GM19193 (cell line): Measurements from ENCODE around the gene ESPNL.

ENCODE experiments used
- POLR2A ChIP-seq: IDR thresholded peaks from 4 replicates; pipeline ENCODE4 v1.6.1; 2011; ENCODE audit not compliant: insufficient read depth, insufficient read length; ENCODE audit errors: extremely low read depth

The ESPNL gene

GRCh38 chr2:238158018-238158508 is 57.9 kb downstream of the ESPNL start:
- TF ChIP-seq POLR2A: no peak

- TF ChIP-seq POLR2A: no peak
These were observed 58.5 kb downstream of the ESPNL start, which contains the start of gene ERFE for GRCh38 chr2:238158509-238159070. Gene ERFE, plus strand, starts transcription at chr2:238158970. Its CDS starts 38 bp downstream, at chr2:238159008.

- TF ChIP-seq POLR2A: no peak
These were observed 59.0 kb downstream of the ESPNL start for GRCh38 chr2:238159071-238159539.

- no peak for TF ChIP-seq POLR2A
These were observed 59.6 kb downstream of the ESPNL start for GRCh38 chr2:238159661-238160205.

- no peak for TF ChIP-seq POLR2A
These were observed 60.3 kb downstream of the ESPNL start for GRCh38 chr2:238160206-238161129.

- no peak for TF ChIP-seq POLR2A
These were observed 61.3 kb downstream of the ESPNL start for GRCh38 chr2:238161291-238162051.

- no peak for TF ChIP-seq POLR2A
These were observed 62.2 kb downstream of the ESPNL start for GRCh38 chr2:238162251-238162845.

- no peak for TF ChIP-seq POLR2A
These were observed 62.8 kb downstream of the ESPNL start for GRCh38 chr2:238162846-238163441.

- no peak for TF ChIP-seq POLR2A
These were observed 63.5 kb downstream of the ESPNL start for GRCh38 chr2:238163481-238164198.

GRCh38 chr2:238164906-238165287 is 64.8 kb downstream of the ESPNL start:
- no peak for TF ChIP-seq POLR2A

- TF ChIP-seq POLR2A: no peak
These were observed 65.3 kb downstream of the ESPNL start for GRCh38 chr2:238165288-238165921.

GRCh38 chr2:238166391-238167343 is 66.5 kb downstream of the ESPNL start:
- no peak for TF ChIP-seq POLR2A
